Activated CD8-positive, alpha-beta T cell treated with anti-CD3 and anti-CD28 coated beads for 36 hours (primary cell): Measurements from ENCODE around the gene EPB41. TPM values are rescaled to one million over a fixed set of nuclear protein-coding genes. Genes with fewer than 3 reads are reported as not detected.
"Not testable (repeated sequence)": the region's sequence is repeated elsewhere in the genome, so short reads cannot be mapped to it uniquely, and the experiment has no call there.

Experiments
- ATAC-seq: fragments of 200-7000 bp; cut with Tn5 transposase; one replicate; pipeline ENCODE4 v1.10.0; 2021; ENCODE audit warnings: mild to moderate bottlenecking, moderate library complexity
- CTCF ChIA-PET: fragments of 350-600 bp; sonication (Branson Sonifier 250); formaldehyde crosslinking; loops from one replicate; lab custom pipeline; 2021; ENCODE audit warnings: antibody characterized with exemption; lab: Charles Lee
- POLR2A ChIA-PET: fragments of 350-600 bp; sonication (Branson Sonifier 250); formaldehyde crosslinking; loops from one replicate; lab custom pipeline; 2021; ENCODE audit warnings: antibody characterized with exemption; lab: Charles Lee
- DNase-seq: peaks from one replicate; pipeline ENCODE4 v3.0.0-alpha.2; 2020
- H3K27ac Mint-ChIP-seq: one replicate; pipeline ENCODE4 v1.8.0; 2021; ENCODE audit warnings: mild to moderate bottlenecking, mixed read lengths
- H3K27me3 Mint-ChIP-seq: one replicate; pipeline ENCODE4 v1.8.0; 2021; ENCODE audit warnings: mixed read lengths
- H3K36me3 Mint-ChIP-seq: one replicate; pipeline ENCODE4 v1.8.0; 2021; ENCODE audit warnings: low read depth, mixed read lengths
- H3K4me1 Mint-ChIP-seq: one replicate; pipeline ENCODE4 v1.8.0; 2021; ENCODE audit warnings: low read depth, mixed read lengths
- H3K4me3 Mint-ChIP-seq: one replicate; pipeline ENCODE4 v1.8.0; 2021; ENCODE audit warnings: mild to moderate bottlenecking, moderate library complexity, mixed read lengths
- H3K9me3 Mint-ChIP-seq: one replicate; pipeline ENCODE4 v1.8.0; 2021; ENCODE audit warnings: mixed read lengths
- CTCF ChIP-seq: fragments of 200-600 bp; IDR thresholded peaks from one replicate; pipeline ENCODE4 v1.8.0; 2022; ENCODE audit warnings: antibody characterized with exemption, mild to moderate bottlenecking
- intact Hi-C: fragments of 100-400 bp; cut with micrococcal nuclease; formaldehyde crosslinking; loops from one replicate; pipeline ENCODE4 v1.10.0; 2022
- total RNA-seq, 2 experiments: library from RNA; stranded (reverse); gene quantifications; one replicate each; pipeline ENCODE4 v1.2.3, GENCODE V29; 2021

EPB41 gene
- total RNA-seq, 2 experiments from 2014 or later: 74.9 to 80.3 TPM

- peaks cover 17% of the 10 kb centered on the region for H3K36me3 Mint-ChIP-seq
- H3K4me1 Mint-ChIP-seq: peaks cover 77% of the 10 kb centered on the region
- CTCF ChIA-PET: interaction anchor here (2.0 kb wide), 1 partner anchor 59 kb away, joined by 5 read pairs; no protein-coding TSS in a partner anchor
Observed at GRCh38 chr1:28936528-28936927, 22.2 kb downstream of the EPB41 start.

GRCh38 chr1:28943581-28943980, 29.2 kb downstream of the EPB41 start:
- intact Hi-C loops, H3K36me3 Mint-ChIP-seq, ATAC-seq, H3K4me3 Mint-ChIP-seq, H3K27me3 Mint-ChIP-seq, DNase-seq, H3K27ac Mint-ChIP-seq, H3K9me3 Mint-ChIP-seq: not testable (repeated sequence)
- ChIA-PET POLR2A (interaction anchor here (0.8 to 1.3 kb wide), 2 partner anchors 11 to 29 kb away, joined by 3 read pairs; no protein-coding TSS in a partner anchor), CTCF (interaction anchor here (1.3 kb wide), 1 partner anchor 15 kb away, joined by 4 read pairs; no protein-coding TSS in a partner anchor)
- peaks cover 57% of the 10 kb centered on the region for H3K4me1 Mint-ChIP-seq

More at GRCh38 chr1:28936528-28936927, 22.2 kb downstream of the EPB41 start:
- POLR2A ChIA-PET: no interaction called here
- TF ChIP-seq CTCF: no peak
- peaks cover 4% of the 10 kb centered on the region for H3K9me3 Mint-ChIP-seq
- no peak overlapping the region for H3K4me3 Mint-ChIP-seq
- no peak for ATAC-seq
- intact Hi-C loops: no loop called here
- H3K27ac Mint-ChIP-seq: peak overlapping the region; percentile 30
- no peak for DNase-seq
- no peaks in the 10 kb centered on the region for H3K27me3 Mint-ChIP-seq

GRCh38 chr1:28950006-28950405, 35.6 kb downstream of the EPB41 start:
- H3K9me3 Mint-ChIP-seq: no peaks in the 10 kb centered on the region
- no peak for TF ChIP-seq CTCF
- H3K36me3 Mint-ChIP-seq: peaks cover 5% of the 10 kb centered on the region
- H3K4me1 Mint-ChIP-seq: peaks cover 39% of the 10 kb centered on the region
- ATAC-seq: no peak
- intact Hi-C loops: no loop called here
- H3K27ac Mint-ChIP-seq: peak overlapping the region; percentile 50
- CTCF ChIA-PET: interaction anchor here (1.4 kb wide), 1 partner anchor 36 kb away, joined by 4 read pairs; no protein-coding TSS in a partner anchor
- no peak for DNase-seq
- H3K4me3 Mint-ChIP-seq: no peak overlapping the region
- POLR2A ChIA-PET: no interaction called here
- H3K27me3 Mint-ChIP-seq: no peaks in the 10 kb centered on the region

GRCh38 chr1:28950449-28950848, 36.1 kb downstream of the EPB41 start:
- H3K9me3 Mint-ChIP-seq: no peaks in the 10 kb centered on the region
- ChIA-PET POLR2A (no interaction called here), CTCF (no interaction called here)
- intact Hi-C loops: no loop called here
- peaks cover 5% of the 10 kb centered on the region for H3K36me3 Mint-ChIP-seq
- no peak overlapping the region for H3K4me3 Mint-ChIP-seq
- no peak overlapping the region for H3K27ac Mint-ChIP-seq
- H3K27me3 Mint-ChIP-seq: no peaks in the 10 kb centered on the region
- no peak for ATAC-seq
- H3K4me1 Mint-ChIP-seq: peaks cover 41% of the 10 kb centered on the region
- no peak for DNase-seq
- no peak for TF ChIP-seq CTCF

- no peak for TF ChIP-seq CTCF
- no peak for ATAC-seq
- Mint-ChIP-seq H3K27me3 (no peaks in the 10 kb centered on the region), H3K4me1 (peaks cover 50% of the 10 kb centered on the region), H3K4me3 (no peak overlapping the region), H3K27ac (no peak overlapping the region), H3K9me3 (no peaks in the 10 kb centered on the region), H3K36me3 (peaks cover 8% of the 10 kb centered on the region)
- ChIA-PET POLR2A (interaction anchor here (1.4 kb wide), 1 partner anchor 15 kb away, joined by 4 read pairs; no protein-coding TSS in a partner anchor), CTCF (interaction anchor here (1.2 kb wide), 1 partner anchor 14 kb away, joined by 3 read pairs; no protein-coding TSS in a partner anchor)
- intact Hi-C loops: no loop called here
- no peak for DNase-seq
Observed at GRCh38 chr1:28954126-28954726, 39.9 kb downstream of the EPB41 start.
